ENCODE results near the gene MAML1.
"Not testable (repeated sequence)": the region's sequence is repeated elsewhere in the genome, so short reads cannot be mapped to it uniquely, and the experiment has no call there.

MAML1 gene

GRCh38 chr5:179780362-179780761 lies 47.7 kb downstream of the MAML1 start:
- DNase-seq (ENCODE audit: low read depth in 2 of 2) = no peak
- no peak for TF ChIP-seq CTCF (IDR thresholded peaks at IDR 0.05; ENCODE audit: low read depth, low read length)
- no peak overlapping the region for H3K4me3 ChIP-seq (replicated peaks in 1 of 2; ENCODE audit: low read depth in 2 of 2, low read length in 2 of 2)

DNA sequence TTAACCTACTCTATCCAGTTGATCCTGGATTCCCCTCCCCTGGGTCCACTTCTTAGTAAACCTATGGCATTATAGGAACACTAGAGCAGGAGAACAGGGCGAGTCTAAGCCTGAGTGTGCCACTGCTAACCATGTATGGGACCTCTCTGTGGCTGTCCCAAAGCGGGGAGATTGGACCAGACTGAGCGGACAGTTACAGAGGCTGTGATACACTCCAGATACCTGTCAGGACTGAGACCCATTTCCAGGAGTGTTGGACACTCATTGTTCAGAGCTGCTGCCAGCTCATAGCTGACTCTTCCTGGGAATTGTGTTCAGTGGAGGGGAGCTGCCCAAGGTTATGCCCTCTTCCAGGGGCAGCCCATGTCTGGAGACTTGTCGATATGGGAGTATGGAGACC lies 49.2 kb downstream of the MAML1 start:
- TF ChIP-seq CTCF (IDR thresholded peaks at IDR 0.05; ENCODE audit: low read depth, low read length) = no peak
- DNase-seq (ENCODE audit: low read depth in 2 of 2) = no peak
- H3K4me3 ChIP-seq (replicated peaks in 1 of 2; ENCODE audit: low read depth in 2 of 2, low read length in 2 of 2) = no peak overlapping the region

DNA sequence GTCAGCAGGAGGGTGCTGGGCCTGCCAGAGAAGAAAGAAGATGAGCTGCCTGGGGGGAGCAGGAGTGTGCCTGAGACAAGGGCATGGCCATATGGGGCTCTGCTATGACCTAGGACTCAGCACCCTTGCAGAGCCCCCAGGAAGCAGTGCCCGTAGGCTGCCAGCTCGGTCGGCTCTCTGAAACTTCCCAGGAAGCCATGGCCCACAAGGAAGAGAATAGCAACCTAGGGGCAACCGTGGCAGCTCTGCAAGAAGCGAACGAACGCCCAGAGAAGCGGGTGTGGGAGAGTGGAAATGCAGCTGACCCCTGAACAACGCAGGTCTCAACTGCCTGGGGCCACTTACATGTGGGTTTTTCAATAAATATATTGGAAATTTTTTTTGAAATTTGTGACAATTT lies 50.5 kb downstream of the MAML1 start:
- DNase-seq (ENCODE audit: low read depth in 2 of 2) = no peak
- no peak overlapping the region for H3K4me3 ChIP-seq (replicated peaks in 1 of 2; ENCODE audit: low read depth in 2 of 2, low read length in 2 of 2)
- no peak for TF ChIP-seq CTCF (IDR thresholded peaks at IDR 0.05; ENCODE audit: low read depth, low read length)

GRCh38 chr5:179786861-179787260 lies 54.2 kb downstream of the MAML1 start:
- no peak for TF ChIP-seq CTCF (IDR thresholded peaks at IDR 0.05; ENCODE audit: low read depth, low read length)
- no peak for DNase-seq (ENCODE audit: low read depth in 2 of 2)
- H3K4me3 ChIP-seq (replicated peaks in 1 of 2; ENCODE audit: low read depth in 2 of 2, low read length in 2 of 2) = no peak overlapping the region

GRCh38 chr5:179788193-179788854 lies 55.7 kb downstream of the MAML1 start:
- TF ChIP-seq CTCF (IDR thresholded peaks at IDR 0.05; ENCODE audit: low read depth, low read length) = no peak

GRCh38 chr5:179789278-179789677 lies 56.7 kb downstream of the MAML1 start:
- H3K4me3 ChIP-seq (replicated peaks in 1 of 2; ENCODE audit: low read depth in 2 of 2, low read length in 2 of 2); DNase-seq (ENCODE audit: low read depth in 2 of 2): not testable (repeated sequence)

More at GRCh38 chr5:179788193-179788854, 55.7 kb downstream of the MAML1 start:
- DNase-seq (ENCODE audit: low read depth in 2 of 2) = no peak
- no peak overlapping the region for H3K4me3 ChIP-seq (replicated peaks in 1 of 2; ENCODE audit: low read depth in 2 of 2, low read length in 2 of 2)

GRCh38 chr5:179791881-179792611 lies 59.4 kb downstream of the MAML1 start:
- no peak overlapping the region for H3K4me3 ChIP-seq (replicated peaks in 1 of 2; ENCODE audit: low read depth in 2 of 2, low read length in 2 of 2)
- TF ChIP-seq CTCF (IDR thresholded peaks at IDR 0.05; ENCODE audit: low read depth, low read length) = no peak
- DNase-seq (ENCODE audit: low read depth in 2 of 2) = no peak

Measured in cardiac fibroblast (primary cell).